Measurements from ENCODE around the gene ARHGAP18.

ARHGAP18 gene

DNA sequence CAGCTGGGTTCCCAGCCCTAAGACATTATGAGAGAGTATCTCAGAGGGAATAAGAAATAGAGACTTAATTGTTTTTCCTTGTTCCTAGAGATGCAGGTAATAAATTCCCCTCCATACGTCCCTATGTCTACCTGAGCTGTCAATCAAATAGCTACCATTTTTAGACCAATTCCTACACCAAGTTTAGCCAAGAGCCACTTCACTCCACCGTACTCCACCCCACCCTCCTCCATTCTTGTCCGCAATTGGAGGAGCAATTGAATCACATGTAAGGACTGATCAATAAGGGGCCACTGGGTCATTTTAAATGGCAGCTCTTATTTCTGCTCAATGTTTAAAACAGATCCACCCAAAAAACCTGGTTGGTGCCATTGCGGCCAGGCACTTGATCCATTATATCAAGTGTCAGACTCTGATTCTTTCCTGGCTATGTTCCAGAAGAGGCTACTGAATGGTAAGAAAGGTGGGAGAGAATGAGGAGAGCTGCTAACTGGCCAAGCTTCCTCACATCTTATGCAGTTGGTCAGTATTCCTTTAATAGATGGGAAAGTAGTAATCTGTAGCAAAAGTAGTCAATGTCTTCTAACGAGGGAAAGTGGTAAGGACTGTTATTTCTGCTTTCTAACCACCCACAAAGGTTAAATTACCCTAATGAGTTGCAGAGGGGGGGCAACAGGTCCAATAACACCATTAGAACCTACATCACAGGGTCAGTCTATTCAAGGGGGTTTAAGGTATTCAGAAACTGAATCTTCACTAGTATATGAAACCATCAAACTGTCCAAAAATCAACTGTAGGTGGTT lies 34.1 kb downstream of the ARHGAP18 start:
- Histone ChIP-seq H3K9ac (ENCODE audit: insufficient read length, low read depth) (no peak overlapping the region), H3K4me1 (ENCODE audit: insufficient read depth, insufficient read length) (no peaks in the 10 kb centered on the region), H3K27me3 (ENCODE audit: insufficient read depth, insufficient read length) (no peaks in the 10 kb centered on the region), H3K9me3 (ENCODE audit: insufficient read depth, low read length) (no peaks in the 10 kb centered on the region), H3K4me3 (ENCODE audit: insufficient read length, low read depth) (no peak overlapping the region), H3K36me3 (ENCODE audit: insufficient read depth, insufficient read length, low read length) (no peaks in the 10 kb centered on the region)
- no peak for TF ChIP-seq SUZ12 (IDR thresholded peaks at IDR 0.05; ENCODE audit: extremely low read depth, insufficient read depth, insufficient read length)
- TF ChIP-seq ZNF274 (IDR thresholded peaks at IDR 0.05; ENCODE audit: low read depth, low read length) = no peak
- TF ChIP-seq YY1 (IDR thresholded peaks at IDR 0.05; ENCODE audit: insufficient read depth, insufficient read length) = no peak
- DNase-seq (ENCODE audit: low read depth, low spot score) = no peak

DNA sequence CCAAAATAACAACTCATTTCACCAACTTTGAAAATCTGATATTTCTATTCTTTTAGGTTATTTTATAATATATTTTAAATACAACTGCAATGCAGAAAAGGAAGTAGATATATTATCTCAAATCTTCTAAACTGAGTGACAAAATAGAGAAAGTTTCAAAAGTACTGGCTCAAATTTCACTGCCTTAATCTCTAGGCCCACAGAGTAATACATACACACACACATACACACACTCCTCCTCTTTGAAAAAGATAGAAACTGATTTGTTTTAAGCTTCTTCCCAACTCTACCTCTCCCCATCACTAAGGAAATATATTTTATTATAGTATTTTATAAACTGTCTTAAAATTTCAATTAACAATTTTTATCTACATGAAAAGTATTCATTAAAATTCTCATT lies 36.2 kb downstream of the ARHGAP18 start:
- no peak overlapping the region for H3K9ac ChIP-seq (ENCODE audit: insufficient read length, low read depth)
- TF ChIP-seq YY1 (IDR thresholded peaks at IDR 0.05; ENCODE audit: insufficient read depth, insufficient read length) (no peak), ZNF274 (IDR thresholded peaks at IDR 0.05; ENCODE audit: low read depth, low read length) (no peak), SUZ12 (IDR thresholded peaks at IDR 0.05; ENCODE audit: extremely low read depth, insufficient read depth, insufficient read length) (no peak)
- H3K4me1 ChIP-seq (ENCODE audit: insufficient read depth, insufficient read length) = no peaks in the 10 kb centered on the region
- no peaks in the 10 kb centered on the region for H3K9me3 ChIP-seq (ENCODE audit: insufficient read depth, low read length)
- no peaks in the 10 kb centered on the region for H3K36me3 ChIP-seq (ENCODE audit: insufficient read depth, insufficient read length, low read length)
- H3K27me3 ChIP-seq (ENCODE audit: insufficient read depth, insufficient read length) = no peaks in the 10 kb centered on the region
- no peak for DNase-seq (ENCODE audit: low read depth, low spot score)
- H3K4me3 ChIP-seq (ENCODE audit: insufficient read length, low read depth) = no peak overlapping the region

DNA sequence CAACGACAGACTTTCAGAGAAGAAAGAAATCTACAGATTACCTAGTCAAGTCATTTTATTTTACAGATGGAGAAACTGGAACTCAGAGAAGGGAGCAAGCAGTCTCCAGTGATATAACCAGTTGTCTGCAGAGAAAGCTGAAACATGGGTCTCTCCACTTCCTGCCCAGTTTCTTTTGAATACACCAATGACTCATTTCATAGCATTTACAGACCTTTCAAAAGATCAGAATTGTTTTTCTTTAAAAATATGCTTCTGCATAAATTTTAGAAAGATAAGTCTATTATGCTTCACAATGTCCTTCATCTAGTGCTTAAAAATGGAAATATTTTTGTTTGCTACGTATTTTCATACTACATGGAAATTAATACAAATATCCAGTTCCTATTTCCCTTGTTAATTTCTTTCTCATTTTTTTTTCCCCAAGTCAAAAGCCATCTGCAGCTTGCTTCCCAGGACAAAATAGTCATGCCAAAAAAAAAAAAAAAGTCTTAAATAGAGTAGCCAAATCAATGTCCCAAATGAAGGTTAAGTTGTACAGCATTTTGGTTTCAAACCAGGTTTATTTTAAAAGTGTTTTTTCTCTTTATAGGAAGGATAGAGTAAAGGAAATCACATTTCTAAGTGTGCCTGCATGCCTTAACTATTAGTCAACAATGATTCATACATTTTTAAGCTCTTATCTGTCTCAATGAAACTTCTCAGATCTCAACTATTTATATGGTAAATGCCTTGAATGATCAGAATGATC lies 36.9 kb downstream of the ARHGAP18 start:
- no peak for TF ChIP-seq ZNF274 (IDR thresholded peaks at IDR 0.05; ENCODE audit: low read depth, low read length)
- no peak for TF ChIP-seq YY1 (IDR thresholded peaks at IDR 0.05; ENCODE audit: insufficient read depth, insufficient read length)
- no peak for TF ChIP-seq SUZ12 (IDR thresholded peaks at IDR 0.05; ENCODE audit: extremely low read depth, insufficient read depth, insufficient read length)
- no peak for DNase-seq (ENCODE audit: low read depth, low spot score)
- H3K27me3 ChIP-seq (ENCODE audit: insufficient read depth, insufficient read length) = no peaks in the 10 kb centered on the region
- H3K4me3 ChIP-seq (ENCODE audit: insufficient read length, low read depth) = no peak overlapping the region
- H3K9me3 ChIP-seq (ENCODE audit: insufficient read depth, low read length) = no peaks in the 10 kb centered on the region
- H3K36me3 ChIP-seq (ENCODE audit: insufficient read depth, insufficient read length, low read length) = no peaks in the 10 kb centered on the region
- no peaks in the 10 kb centered on the region for H3K4me1 ChIP-seq (ENCODE audit: insufficient read depth, insufficient read length)
- no peak overlapping the region for H3K9ac ChIP-seq (ENCODE audit: insufficient read length, low read depth)

DNA sequence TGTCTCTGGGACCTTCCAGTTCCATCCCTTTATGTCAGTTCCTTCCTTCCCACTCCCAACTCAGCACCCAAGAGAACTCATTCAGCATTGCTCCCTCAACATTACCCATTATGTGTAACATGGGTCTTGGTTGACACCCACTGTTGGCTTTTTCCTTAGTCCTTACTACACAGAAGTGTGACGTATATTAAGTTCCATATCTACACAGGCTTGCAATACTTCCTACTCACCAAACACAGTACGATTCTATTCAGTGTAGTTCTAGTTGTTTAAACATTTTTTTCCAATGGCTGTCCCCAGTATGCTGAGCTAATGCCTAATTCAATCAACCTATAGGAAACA lies 37.7 kb downstream of the ARHGAP18 start:
- H3K4me3 ChIP-seq (ENCODE audit: insufficient read length, low read depth) = no peak overlapping the region
- no peaks in the 10 kb centered on the region for H3K9me3 ChIP-seq (ENCODE audit: insufficient read depth, low read length)
- no peaks in the 10 kb centered on the region for H3K36me3 ChIP-seq (ENCODE audit: insufficient read depth, insufficient read length, low read length)
- DNase-seq (ENCODE audit: low read depth, low spot score) = no peak
- TF ChIP-seq SUZ12 (IDR thresholded peaks at IDR 0.05; ENCODE audit: extremely low read depth, insufficient read depth, insufficient read length) (no peak), ZNF274 (IDR thresholded peaks at IDR 0.05; ENCODE audit: low read depth, low read length) (no peak), YY1 (IDR thresholded peaks at IDR 0.05; ENCODE audit: insufficient read depth, insufficient read length) (no peak)
- H3K4me1 ChIP-seq (ENCODE audit: insufficient read depth, insufficient read length) = no peaks in the 10 kb centered on the region
- no peak overlapping the region for H3K9ac ChIP-seq (ENCODE audit: insufficient read length, low read depth)
- no peaks in the 10 kb centered on the region for H3K27me3 ChIP-seq (ENCODE audit: insufficient read depth, insufficient read length)

DNA sequence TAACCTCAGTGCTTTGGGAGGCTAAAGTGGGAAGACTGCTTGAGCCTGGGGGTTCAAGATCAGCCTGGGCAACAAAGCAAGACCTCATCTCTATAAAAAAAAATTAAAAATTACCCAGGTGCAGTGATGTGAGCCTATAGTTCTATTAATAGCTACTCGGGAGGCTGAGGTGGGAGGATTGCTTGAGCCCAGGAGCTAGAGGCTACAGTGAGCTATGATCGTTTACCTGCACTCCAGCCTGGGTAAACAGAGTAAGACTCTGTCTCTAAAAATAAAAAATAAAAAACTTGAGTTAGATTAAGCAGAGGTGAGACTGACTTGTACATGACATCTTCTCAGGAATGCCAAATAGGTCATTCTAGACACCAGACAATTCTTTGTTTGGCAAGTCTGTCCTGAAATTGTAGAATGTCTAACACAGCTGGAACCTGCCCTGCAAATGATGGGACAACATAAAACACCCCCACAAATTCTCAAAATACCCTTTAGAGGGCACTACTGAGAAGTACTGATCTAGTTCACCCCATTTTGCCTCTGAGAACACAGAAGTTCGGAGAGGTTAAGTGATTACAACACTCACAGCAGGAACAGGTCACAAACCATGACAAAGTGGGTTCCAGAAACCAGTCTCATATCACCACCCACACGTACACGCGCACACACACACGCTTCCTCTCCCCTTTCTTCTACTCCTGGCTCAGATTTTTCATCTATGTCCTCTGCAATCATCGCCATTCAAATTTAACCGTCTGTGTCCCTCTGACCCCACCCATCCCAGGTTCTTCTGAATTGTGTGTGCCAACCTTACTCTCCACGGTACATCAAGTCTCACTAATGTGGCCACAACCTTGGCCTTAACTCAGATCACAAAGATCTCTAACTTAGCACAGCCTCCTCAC lies 38.3 kb downstream of the ARHGAP18 start:
- TF ChIP-seq YY1 (IDR thresholded peaks at IDR 0.05; ENCODE audit: insufficient read depth, insufficient read length) (no peak), SUZ12 (IDR thresholded peaks at IDR 0.05; ENCODE audit: extremely low read depth, insufficient read depth, insufficient read length) (no peak), ZNF274 (IDR thresholded peaks at IDR 0.05; ENCODE audit: low read depth, low read length) (no peak)
- Histone ChIP-seq H3K4me1 (ENCODE audit: insufficient read depth, insufficient read length) (no peaks in the 10 kb centered on the region), H3K9ac (ENCODE audit: insufficient read length, low read depth) (no peak overlapping the region), H3K4me3 (ENCODE audit: insufficient read length, low read depth) (no peak overlapping the region), H3K36me3 (ENCODE audit: insufficient read depth, insufficient read length, low read length) (no peaks in the 10 kb centered on the region), H3K27me3 (ENCODE audit: insufficient read depth, insufficient read length) (no peaks in the 10 kb centered on the region), H3K9me3 (ENCODE audit: insufficient read depth, low read length) (no peaks in the 10 kb centered on the region)
- DNase-seq (ENCODE audit: low read depth, low spot score) = no peak

DNA sequence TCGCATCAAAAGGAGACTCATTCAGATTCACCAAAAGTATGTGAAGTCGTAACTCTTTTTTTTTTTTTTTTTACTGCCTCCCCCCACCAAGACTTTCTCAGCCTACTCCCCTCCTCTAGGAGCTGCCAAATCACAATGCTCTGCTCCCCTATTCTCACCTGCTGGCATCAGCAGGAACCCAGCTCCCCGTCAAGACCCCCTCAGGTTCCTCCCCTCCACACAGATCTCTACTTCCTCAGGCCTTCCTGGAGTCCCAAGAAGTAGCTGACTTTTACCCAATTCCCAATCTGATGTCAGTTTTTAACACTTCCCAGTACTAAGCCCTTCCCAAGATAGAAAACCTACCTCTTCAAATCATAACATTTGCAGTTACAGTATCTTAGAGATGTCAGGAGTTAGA lies 39.3 kb downstream of the ARHGAP18 start:
- Histone ChIP-seq H3K9me3 (ENCODE audit: insufficient read depth, low read length) (no peaks in the 10 kb centered on the region), H3K4me1 (ENCODE audit: insufficient read depth, insufficient read length) (no peaks in the 10 kb centered on the region), H3K36me3 (ENCODE audit: insufficient read depth, insufficient read length, low read length) (no peaks in the 10 kb centered on the region), H3K4me3 (ENCODE audit: insufficient read length, low read depth) (no peak overlapping the region), H3K9ac (ENCODE audit: insufficient read length, low read depth) (no peak overlapping the region), H3K27me3 (ENCODE audit: insufficient read depth, insufficient read length) (no peaks in the 10 kb centered on the region)
- no peak for TF ChIP-seq ZNF274 (IDR thresholded peaks at IDR 0.05; ENCODE audit: low read depth, low read length)
- no peak for TF ChIP-seq SUZ12 (IDR thresholded peaks at IDR 0.05; ENCODE audit: extremely low read depth, insufficient read depth, insufficient read length)
- no peak for TF ChIP-seq YY1 (IDR thresholded peaks at IDR 0.05; ENCODE audit: insufficient read depth, insufficient read length)
- DNase-seq (ENCODE audit: low read depth, low spot score) = no peak
